GM21526 (cell line): ENCODE data around the gene AMBRA1.
"Not testable (repeated sequence)": the region's sequence is repeated elsewhere in the genome, so short reads cannot be mapped to it uniquely, and the experiment has no call there.

ENCODE experiments used
- ATAC-seq: cut with Tn5 transposase; IDR thresholded peaks from one replicate; pipeline ENCODE4 v1.9.1; 2021; ENCODE audit warnings: moderate library complexity; ENCODE audit not compliant: unreplicated experiment, low FRiP score

AMBRA1 gene

DNA sequence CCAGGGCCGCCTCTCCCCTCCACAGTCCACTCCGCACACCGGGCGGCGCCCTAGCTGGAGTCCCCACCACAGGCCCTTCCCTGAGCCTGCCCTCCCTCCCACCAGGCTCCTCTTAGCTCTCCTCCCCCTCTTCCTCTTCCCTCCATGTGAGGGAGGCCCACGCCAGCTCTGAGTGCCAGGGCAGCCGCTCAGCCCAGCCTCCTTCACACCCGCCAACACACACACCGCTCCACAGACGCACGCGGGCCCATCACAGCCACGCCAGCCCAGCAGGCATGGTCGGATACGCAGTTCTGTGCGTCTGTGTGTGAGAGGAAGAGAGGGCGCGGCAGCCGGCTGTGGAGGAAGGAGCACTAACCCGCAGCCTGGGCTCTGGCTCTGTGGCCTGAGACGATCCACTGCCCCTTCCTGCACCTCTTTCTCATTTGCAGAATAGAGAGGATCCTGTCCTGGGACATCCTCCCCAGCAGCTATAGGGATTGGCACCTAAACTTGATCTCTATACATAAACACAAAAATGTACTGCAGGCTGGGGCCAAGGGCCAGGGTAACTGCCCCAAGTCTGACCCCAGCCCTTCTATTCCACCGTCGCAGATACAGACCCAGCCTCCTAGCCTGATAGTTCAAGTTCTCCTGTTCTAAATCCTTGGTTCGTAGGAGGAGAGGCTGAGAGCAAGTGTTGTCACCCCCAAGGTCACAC, 205.8 kb downstream of the AMBRA1 start:
- no peak for ATAC-seq

GRCh38 chr11:46387456-46387855, 206.4 kb downstream of the AMBRA1 start:
- no peak for ATAC-seq

DNA sequence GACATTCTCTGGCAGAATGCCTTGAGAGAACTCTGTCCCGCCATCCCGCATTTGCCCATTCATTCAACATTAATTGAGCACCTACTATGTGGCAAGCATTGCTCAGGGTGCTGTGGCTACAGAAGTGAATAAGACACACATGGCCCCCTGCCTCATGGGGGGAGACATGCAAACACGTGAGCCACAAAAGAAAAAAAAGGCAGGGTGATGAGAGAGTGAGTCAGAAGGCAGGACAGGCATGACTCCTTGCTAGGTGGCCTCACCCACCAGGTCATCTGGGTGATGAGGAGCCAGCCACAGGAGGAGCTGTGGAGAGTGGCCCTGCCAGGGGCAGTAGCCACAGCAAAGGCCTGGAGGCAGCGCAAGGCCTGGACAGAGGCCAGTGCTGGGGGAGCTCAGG, 207.1 kb downstream of the AMBRA1 start:
- no peak for ATAC-seq

GRCh38 chr11:46386005-46386578, 207.7 kb downstream of the AMBRA1 start:
- no peak for ATAC-seq

GRCh38 chr11:46385169-46386004, 208.4 kb downstream of the AMBRA1 start:
- ATAC-seq = no peak

DNA sequence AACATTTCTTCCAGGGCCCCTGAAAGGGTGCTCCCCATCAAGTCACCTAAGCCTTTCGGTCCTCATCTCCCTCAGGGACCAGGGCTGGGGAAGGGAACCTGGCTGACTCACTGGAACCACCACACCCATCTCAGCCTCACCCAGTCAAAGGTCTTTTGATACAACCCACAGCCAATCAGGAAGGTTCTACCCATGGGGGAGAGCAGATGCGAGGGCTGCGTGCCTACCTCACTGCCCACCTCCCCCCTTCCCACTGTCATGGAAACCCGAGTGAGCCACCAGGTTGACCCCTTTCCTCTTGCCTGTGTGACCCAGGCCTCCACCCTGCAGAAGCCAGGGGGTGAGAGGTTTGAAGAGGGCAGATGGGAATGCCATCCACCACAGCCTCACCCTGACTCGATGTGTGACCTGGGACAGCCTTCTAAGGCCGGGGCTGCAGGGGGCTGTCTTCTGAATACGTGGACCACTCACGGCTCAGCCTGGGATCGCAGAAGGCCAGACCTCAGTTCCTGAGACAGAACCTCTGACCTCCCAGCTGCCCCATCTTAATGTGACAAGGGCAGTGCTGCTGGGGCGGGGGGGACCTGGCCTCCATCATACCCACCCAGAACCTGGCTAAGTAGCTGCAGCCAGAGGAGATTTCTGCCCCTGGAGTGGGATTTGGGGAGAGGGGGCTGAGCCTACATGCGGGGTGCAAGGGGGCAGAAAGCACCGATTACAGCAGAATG, 209.7 kb downstream of the AMBRA1 start:
- no peak for ATAC-seq

- no peak for ATAC-seq
These were observed 210.4 kb downstream of the AMBRA1 start for GRCh38 chr11:46383404-46383758.

GRCh38 chr11:46382646-46383403, 211.0 kb downstream of the AMBRA1 start:
- ATAC-seq = no peak

DNA sequence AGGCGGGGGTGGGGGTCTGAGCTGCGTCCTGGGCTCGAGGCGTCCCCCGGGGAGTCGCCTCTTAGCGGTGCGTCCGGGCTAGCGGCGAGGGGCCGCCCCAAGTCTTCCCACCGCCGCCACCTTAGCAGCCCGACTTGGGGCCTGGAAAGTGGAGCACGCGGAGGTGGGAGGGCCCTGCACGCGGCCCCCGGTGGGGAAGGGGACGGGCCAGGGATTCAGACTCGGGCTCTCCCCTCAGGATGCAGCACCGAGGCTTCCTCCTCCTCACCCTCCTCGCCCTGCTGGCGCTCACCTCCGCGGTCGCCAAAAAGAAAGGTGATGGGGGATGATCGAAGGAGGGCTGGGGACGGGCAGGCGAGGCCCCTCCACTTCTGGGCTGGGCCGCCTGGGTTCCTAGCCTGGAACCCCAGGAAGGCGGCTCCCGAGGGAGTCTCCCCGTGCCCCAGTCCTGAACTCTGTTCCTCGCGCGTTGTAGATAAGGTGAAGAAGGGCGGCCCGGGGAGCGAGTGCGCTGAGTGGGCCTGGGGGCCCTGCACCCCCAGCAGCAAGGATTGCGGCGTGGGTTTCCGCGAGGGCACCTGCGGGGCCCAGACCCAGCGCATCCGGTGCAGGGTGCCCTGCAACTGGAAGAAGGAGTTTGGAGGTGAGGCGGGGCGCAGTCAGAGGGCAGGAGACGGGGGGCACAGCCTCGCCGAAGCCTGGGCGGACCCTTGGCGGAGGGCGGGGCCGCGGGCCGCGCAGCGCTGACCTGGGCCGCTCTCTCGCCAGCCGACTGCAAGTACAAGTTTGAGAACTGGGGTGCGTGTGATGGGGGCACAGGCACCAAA, 211.8 kb downstream of the AMBRA1 start:
- no peak for ATAC-seq

DNA sequence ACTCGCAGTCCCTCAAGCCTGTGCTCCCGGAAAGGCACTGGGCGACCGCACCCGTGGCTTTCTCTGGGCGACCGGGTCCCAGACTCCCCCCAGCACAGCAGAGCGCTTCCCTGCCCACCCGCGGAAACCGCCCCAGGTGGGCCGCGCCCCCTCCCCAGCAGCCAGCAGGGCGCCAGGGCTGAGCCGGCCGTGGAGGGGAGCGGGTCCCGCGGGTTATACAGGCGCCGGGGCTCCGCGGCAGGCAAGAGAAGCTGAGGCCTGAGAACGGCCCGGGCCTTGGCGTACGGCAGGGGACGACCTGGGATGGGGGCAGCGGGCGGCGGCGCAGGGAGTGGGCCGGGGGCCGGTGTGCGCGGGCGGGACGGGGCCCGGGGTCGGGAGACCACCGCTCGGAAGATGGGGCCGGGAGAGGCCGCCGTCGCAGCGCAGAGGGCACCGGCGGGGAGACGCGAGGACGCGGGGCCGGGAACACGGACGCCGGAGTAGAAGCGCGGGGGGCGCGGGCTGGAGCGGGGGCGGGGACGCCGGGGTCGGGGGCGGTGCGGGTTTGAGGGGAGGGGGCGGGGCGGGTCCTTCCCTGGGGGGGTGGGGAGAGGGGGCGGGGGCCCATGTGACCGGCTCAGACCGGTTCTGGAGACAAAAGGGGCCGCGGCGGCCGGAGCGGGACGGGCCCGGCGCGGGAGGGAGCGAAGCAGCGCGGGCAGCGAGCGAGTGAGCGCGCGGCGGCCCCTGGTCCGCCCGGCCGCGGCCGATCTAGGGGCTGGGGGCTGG, 212.6 kb downstream of the AMBRA1 start, which contains the start of gene MDK:
Gene MDK (plus strand): TSS at position 622 of the 771 bp plus-strand sequence. CDS start 389 bp downstream, outside the sequence.
- no peak for ATAC-seq

DNA sequence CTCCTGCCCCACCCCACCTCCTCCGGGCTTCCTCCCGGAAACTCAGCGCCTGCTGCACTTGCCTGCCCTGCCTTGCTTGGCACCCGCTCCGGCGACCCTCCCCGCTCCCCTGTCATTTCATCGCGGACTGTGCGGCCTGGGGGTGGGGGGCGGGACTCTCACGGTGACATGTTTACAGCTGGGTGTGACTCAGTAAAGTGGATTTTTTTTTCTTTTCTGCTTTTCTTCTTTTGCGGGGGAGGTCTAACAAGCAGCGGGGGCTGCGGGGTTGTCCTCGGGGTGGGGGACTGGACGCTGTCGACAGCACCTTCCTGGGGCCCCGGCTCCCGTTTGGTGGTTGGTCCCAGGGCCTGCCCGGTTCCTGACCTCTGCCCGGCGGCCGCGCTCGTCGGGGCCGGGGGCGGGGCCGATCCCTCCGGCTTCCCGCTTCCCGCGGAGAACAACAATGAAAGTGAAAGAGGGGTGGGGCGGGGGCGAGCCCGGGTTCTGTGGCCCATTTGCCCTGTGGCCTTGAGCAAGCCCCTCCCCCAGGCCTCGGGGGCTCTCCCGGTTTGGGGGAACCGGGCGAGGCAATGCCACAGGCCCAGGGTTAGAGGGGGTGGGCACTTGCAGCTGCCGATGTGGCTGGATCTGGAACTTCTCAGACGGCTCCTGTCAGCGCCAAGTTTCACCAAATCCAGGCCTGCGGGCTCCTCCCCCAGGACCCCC, 213.3 kb downstream of the AMBRA1 start:
- no peak for ATAC-seq

- not testable (repeated sequence) for ATAC-seq
These were observed 214.1 kb downstream of the AMBRA1 start for GRCh38 chr11:46379482-46380293.

DNA sequence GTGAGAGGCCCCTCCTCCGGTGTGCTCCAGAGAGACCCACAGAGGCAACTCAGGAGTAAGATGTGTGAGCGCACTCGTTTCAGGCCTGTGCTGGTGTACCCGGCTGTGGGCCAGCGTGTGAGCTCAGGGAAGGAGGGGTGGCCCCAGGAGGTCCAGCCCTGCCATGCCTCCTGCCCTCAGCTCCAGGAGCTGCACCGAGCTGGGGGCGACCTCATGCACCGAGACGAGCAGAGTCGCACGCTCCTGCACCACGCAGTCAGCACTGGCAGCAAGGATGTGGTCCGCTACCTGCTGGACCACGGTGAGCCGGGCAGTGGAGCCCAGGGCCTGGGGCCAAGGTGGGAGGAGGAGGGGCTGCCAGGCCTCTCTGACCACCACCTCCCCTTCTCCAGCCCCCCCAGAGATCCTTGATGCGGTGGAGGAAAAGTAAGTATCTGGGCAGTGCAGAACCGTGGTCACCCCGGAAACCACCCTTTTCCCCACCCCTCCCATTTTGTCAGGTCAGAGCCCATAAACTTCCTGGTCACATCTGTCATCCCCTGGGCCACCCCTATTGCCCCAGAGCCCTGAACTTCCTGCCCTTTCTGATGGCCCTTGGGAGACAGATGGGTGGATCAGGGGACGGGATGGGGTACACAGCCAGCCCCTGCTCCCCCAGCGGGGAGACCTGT, 214.9 kb downstream of the AMBRA1 start:
- ATAC-seq = no peak

DNA sequence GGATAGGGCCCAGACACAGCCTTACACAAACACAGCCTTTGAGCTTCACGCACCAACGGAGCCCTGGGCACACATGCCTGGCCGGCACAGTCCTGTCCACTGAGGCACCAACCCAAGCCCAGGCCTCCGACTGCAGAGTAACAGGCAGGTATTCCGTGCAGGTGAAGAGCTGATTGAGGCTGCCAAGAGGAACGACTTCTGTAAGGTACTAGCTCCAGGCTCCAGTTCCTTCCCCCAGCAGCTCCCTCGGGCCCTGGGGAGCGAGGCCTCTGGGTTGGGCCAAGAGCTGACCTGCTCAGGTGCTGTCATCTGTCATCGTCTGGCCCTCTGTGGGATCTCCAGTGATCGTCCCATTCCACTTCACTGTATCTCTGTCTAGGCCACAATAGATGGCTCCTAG, 215.5 kb downstream of the AMBRA1 start:
- no peak for ATAC-seq

- ATAC-seq = no peak
These were observed 216.0 kb downstream of the AMBRA1 start for GRCh38 chr11:46377831-46378230.

DNA sequence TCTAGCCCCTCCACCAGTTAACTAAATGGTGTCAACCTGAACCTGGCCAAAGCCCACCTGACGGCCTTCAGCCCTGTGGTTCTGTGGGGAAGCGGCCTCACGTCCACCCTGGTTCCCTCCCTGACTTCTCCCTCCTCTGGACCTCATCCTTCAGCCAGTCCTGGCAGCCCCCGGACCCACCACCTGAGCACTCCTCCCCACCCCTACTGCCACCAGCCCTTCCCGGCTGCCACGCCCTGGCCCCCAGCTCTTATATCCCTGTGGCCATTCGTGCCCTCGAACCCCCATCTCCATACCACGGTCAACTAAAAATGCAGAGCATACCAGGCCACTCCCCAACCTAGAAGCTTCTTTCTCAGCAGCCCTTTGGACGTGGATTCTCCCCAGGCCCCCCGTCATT, 216.5 kb downstream of the AMBRA1 start:
- ATAC-seq = no peak
